Measurements from ENCODE around the gene NAA16.

NAA16 gene

GRCh38 chr13:41383386-41383785, 72.3 kb downstream of the NAA16 start:
- no peaks in the 10 kb centered on the region for H3F3A ChIP-seq (ENCODE audit: low read depth)
- no peak overlapping the region for H3K9ac ChIP-seq (ENCODE audit: low read depth, low read length, poor library complexity, severe bottlenecking)
- H3K27me3 ChIP-seq (ENCODE audit: insufficient read depth, low read length, poor library complexity, severe bottlenecking), result no peaks in the 10 kb centered on the region
- no peak overlapping the region for H2AFZ ChIP-seq (ENCODE audit: low read length)
- H3K4me2 ChIP-seq (ENCODE audit: low read depth, low read length, poor library complexity, severe bottlenecking), result no peak overlapping the region
- H3K36me3 ChIP-seq (ENCODE audit: insufficient read depth, low read length), result no peaks in the 10 kb centered on the region
- no peaks in the 10 kb centered on the region for H3K9me2 ChIP-seq (replicated peaks; ENCODE audit: low read depth, low read length)
- no peaks in the 10 kb centered on the region for H3K9me3 ChIP-seq (ENCODE audit: insufficient read depth, low read depth, low read length)
- H4K20me1 ChIP-seq (ENCODE audit: insufficient read depth, low read length, poor library complexity, severe bottlenecking), result no peaks in the 10 kb centered on the region
- TF ChIP-seq CTCF (conservative IDR thresholded peaks at IDR 0.05; ENCODE audit: low read length) (no peak), EZH2phosphoT487 (IDR thresholded peaks at IDR 0.05; ENCODE audit: borderline replicate concordance) (no peak)
- H3K4me1 ChIP-seq (ENCODE audit: insufficient read depth, low read length, poor library complexity, severe bottlenecking), result no peaks in the 10 kb centered on the region
- H3K79me2 ChIP-seq (ENCODE audit: insufficient read depth, low read length), result no peaks in the 10 kb centered on the region
- no peak overlapping the region for H3K4me3 ChIP-seq (ENCODE audit: low read length, poor library complexity, severe bottlenecking)

DNA sequence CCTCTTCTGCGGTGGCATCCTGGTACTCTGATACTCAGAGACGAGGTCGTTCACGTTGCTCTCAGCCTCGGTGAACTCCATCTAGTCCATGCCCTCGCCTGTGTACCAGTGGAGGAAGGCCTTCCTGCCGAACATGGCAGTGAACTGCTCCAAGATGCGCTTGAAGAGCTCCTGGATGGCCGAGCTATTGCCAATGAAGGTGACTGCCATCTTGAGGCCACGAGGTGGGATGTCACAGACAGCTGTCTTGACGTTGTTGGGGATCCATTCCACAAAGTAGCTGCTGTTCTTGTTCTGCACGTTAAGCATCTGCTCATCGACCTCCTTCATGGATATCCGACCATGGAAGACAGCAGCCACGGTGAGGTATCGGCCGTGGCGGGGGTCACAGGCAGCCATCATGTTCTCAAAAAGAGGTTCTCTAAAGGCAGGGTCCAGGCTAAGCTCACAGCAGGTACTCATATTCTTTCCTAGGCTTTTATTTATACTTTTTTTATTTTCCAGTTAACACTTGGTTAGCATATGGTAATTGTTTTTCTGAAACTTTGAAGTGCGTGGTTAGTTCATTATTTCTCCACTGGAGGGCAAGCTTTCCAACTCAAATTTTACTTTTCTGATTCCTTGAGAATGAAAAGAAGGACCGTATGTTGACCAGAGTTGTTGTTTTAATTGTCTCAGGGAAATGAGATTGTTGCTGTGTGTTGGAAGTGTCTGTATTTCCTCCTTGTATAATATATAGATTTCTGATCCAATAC, 73.9 kb downstream of the NAA16 start:
- Histone ChIP-seq H3K9me2 (replicated peaks; ENCODE audit: low read depth, low read length) (no peaks in the 10 kb centered on the region), H3K4me1 (ENCODE audit: insufficient read depth, low read length, poor library complexity, severe bottlenecking) (peaks cover 4% of the 10 kb centered on the region), H3K79me2 (ENCODE audit: insufficient read depth, low read length) (no peaks in the 10 kb centered on the region), H3K4me3 (ENCODE audit: low read length, poor library complexity, severe bottlenecking) (no peak overlapping the region), H2AFZ (ENCODE audit: low read length) (no peak overlapping the region), H4K20me1 (ENCODE audit: insufficient read depth, low read length, poor library complexity, severe bottlenecking) (no peaks in the 10 kb centered on the region), H3K4me2 (ENCODE audit: low read depth, low read length, poor library complexity, severe bottlenecking) (no peak overlapping the region), H3K9me3 (ENCODE audit: insufficient read depth, low read depth, low read length) (no peaks in the 10 kb centered on the region), H3F3A (ENCODE audit: low read depth) (no peaks in the 10 kb centered on the region), H3K36me3 (ENCODE audit: insufficient read depth, low read length) (no peaks in the 10 kb centered on the region), H3K9ac (ENCODE audit: low read depth, low read length, poor library complexity, severe bottlenecking) (no peak overlapping the region), H3K27me3 (ENCODE audit: insufficient read depth, low read length, poor library complexity, severe bottlenecking) (no peaks in the 10 kb centered on the region)
- TF ChIP-seq EZH2phosphoT487 (IDR thresholded peaks at IDR 0.05; ENCODE audit: borderline replicate concordance), result no peak
- peak; percentile 63 for TF ChIP-seq CTCF (conservative IDR thresholded peaks at IDR 0.05; ENCODE audit: low read length)

DNA sequence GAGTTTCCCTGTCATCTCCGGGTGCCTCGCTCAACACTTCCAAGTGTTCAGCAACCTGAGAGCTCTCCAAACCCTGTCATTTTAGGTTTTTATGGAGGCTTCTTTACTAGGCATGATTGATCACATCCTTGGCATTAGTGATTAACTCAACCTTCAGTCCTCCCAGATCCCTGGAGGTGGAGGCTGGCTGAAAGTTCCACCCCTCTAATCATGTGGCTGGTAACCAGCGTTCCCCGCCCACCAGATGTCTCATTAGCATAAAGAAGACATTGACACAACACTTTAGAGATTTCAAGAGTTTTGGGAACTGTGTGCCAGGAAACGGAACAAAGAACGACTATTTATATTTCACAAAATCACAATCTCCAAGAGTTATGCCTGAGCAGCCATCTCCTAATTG, 75.1 kb downstream of the NAA16 start:
- Histone ChIP-seq H3K4me3 (ENCODE audit: low read length, poor library complexity, severe bottlenecking) (no peak overlapping the region), H3F3A (ENCODE audit: low read depth) (no peaks in the 10 kb centered on the region), H3K27me3 (ENCODE audit: insufficient read depth, low read length, poor library complexity, severe bottlenecking) (no peaks in the 10 kb centered on the region), H3K9ac (ENCODE audit: low read depth, low read length, poor library complexity, severe bottlenecking) (no peak overlapping the region), H3K9me3 (ENCODE audit: insufficient read depth, low read depth, low read length) (no peaks in the 10 kb centered on the region), H4K20me1 (ENCODE audit: insufficient read depth, low read length, poor library complexity, severe bottlenecking) (no peaks in the 10 kb centered on the region), H3K36me3 (ENCODE audit: insufficient read depth, low read length) (no peaks in the 10 kb centered on the region), H3K4me2 (ENCODE audit: low read depth, low read length, poor library complexity, severe bottlenecking) (no peak overlapping the region), H3K9me2 (replicated peaks; ENCODE audit: low read depth, low read length) (no peaks in the 10 kb centered on the region), H2AFZ (ENCODE audit: low read length) (no peak overlapping the region), H3K4me1 (ENCODE audit: insufficient read depth, low read length, poor library complexity, severe bottlenecking) (peaks cover 5% of the 10 kb centered on the region), H3K79me2 (ENCODE audit: insufficient read depth, low read length) (no peaks in the 10 kb centered on the region)
- TF ChIP-seq CTCF (conservative IDR thresholded peaks at IDR 0.05; ENCODE audit: low read length), result no peak
- TF ChIP-seq EZH2phosphoT487 (IDR thresholded peaks at IDR 0.05; ENCODE audit: borderline replicate concordance), result no peak

All from Loucy (cell line).